ENCODE results near the gene TMCC3.

TMCC3 gene

GRCh38 chr12:94670075-94670474 lies 19.7 kb upstream of the TMCC3 start:
- H3K9me3 ChIP-seq (ENCODE audit: control insufficient read depth, low read length), result no peaks in the 10 kb centered on the region
- no peaks in the 10 kb centered on the region for H3K36me3 ChIP-seq (ENCODE audit: control insufficient read depth, insufficient read depth, low read length)
- no peak overlapping the region for H3K9ac ChIP-seq (ENCODE audit: low read length)
- H3K27me3 ChIP-seq (ENCODE audit: control insufficient read depth, insufficient read depth, low read length), result no peaks in the 10 kb centered on the region
- no peak overlapping the region for H3K4me3 ChIP-seq (ENCODE audit: low read length)
- H3K4me1 ChIP-seq (ENCODE audit: control insufficient read depth, insufficient read depth, low read length), result peaks cover 2% of the 10 kb centered on the region

- H3K9ac ChIP-seq (ENCODE audit: low read length), result no peak overlapping the region
- H3K9me3 ChIP-seq (ENCODE audit: control insufficient read depth, low read length), result no peaks in the 10 kb centered on the region
- H3K36me3 ChIP-seq (ENCODE audit: control insufficient read depth, insufficient read depth, low read length), result no peaks in the 10 kb centered on the region
- no peak overlapping the region for H3K4me3 ChIP-seq (ENCODE audit: low read length)
- no peaks in the 10 kb centered on the region for H3K4me1 ChIP-seq (ENCODE audit: control insufficient read depth, insufficient read depth, low read length)
- H3K27me3 ChIP-seq (ENCODE audit: control insufficient read depth, insufficient read depth, low read length), result no peaks in the 10 kb centered on the region
Measured at GRCh38 chr12:94667031-94667540, 16.7 kb upstream of the TMCC3 start.

- Histone ChIP-seq H3K36me3 (ENCODE audit: control insufficient read depth, insufficient read depth, low read length) (no peaks in the 10 kb centered on the region), H3K4me3 (ENCODE audit: low read length) (no peak overlapping the region), H3K4me1 (ENCODE audit: control insufficient read depth, insufficient read depth, low read length) (no peaks in the 10 kb centered on the region), H3K27me3 (ENCODE audit: control insufficient read depth, insufficient read depth, low read length) (no peaks in the 10 kb centered on the region), H3K9me3 (ENCODE audit: control insufficient read depth, low read length) (no peaks in the 10 kb centered on the region), H3K9ac (ENCODE audit: low read length) (no peak overlapping the region)
Measured at GRCh38 chr12:94666158-94666557, 15.8 kb upstream of the TMCC3 start.

- Histone ChIP-seq H3K4me3 (ENCODE audit: low read length) (no peak overlapping the region), H3K27me3 (ENCODE audit: control insufficient read depth, insufficient read depth, low read length) (no peaks in the 10 kb centered on the region), H3K36me3 (ENCODE audit: control insufficient read depth, insufficient read depth, low read length) (no peaks in the 10 kb centered on the region), H3K9ac (ENCODE audit: low read length) (no peak overlapping the region), H3K9me3 (ENCODE audit: control insufficient read depth, low read length) (no peaks in the 10 kb centered on the region), H3K4me1 (ENCODE audit: control insufficient read depth, insufficient read depth, low read length) (no peaks in the 10 kb centered on the region)
Measured at GRCh38 chr12:94663702-94664101, 13.3 kb upstream of the TMCC3 start.

- Histone ChIP-seq H3K27me3 (ENCODE audit: control insufficient read depth, insufficient read depth, low read length) (no peaks in the 10 kb centered on the region), H3K4me1 (ENCODE audit: control insufficient read depth, insufficient read depth, low read length) (no peaks in the 10 kb centered on the region), H3K36me3 (ENCODE audit: control insufficient read depth, insufficient read depth, low read length) (no peaks in the 10 kb centered on the region), H3K9me3 (ENCODE audit: control insufficient read depth, low read length) (no peaks in the 10 kb centered on the region), H3K4me3 (ENCODE audit: low read length) (no peak overlapping the region), H3K9ac (ENCODE audit: low read length) (no peak overlapping the region)
Measured at GRCh38 chr12:94663071-94663470, 12.7 kb upstream of the TMCC3 start.

- no peak overlapping the region for H3K4me3 ChIP-seq (ENCODE audit: low read length)
- no peaks in the 10 kb centered on the region for H3K36me3 ChIP-seq (ENCODE audit: control insufficient read depth, insufficient read depth, low read length)
- no peak overlapping the region for H3K9ac ChIP-seq (ENCODE audit: low read length)
- no peaks in the 10 kb centered on the region for H3K9me3 ChIP-seq (ENCODE audit: control insufficient read depth, low read length)
- H3K4me1 ChIP-seq (ENCODE audit: control insufficient read depth, insufficient read depth, low read length), result no peaks in the 10 kb centered on the region
- H3K27me3 ChIP-seq (ENCODE audit: control insufficient read depth, insufficient read depth, low read length), result no peaks in the 10 kb centered on the region
Measured at GRCh38 chr12:94660436-94660835, 10.1 kb upstream of the TMCC3 start.

GRCh38 chr12:94659346-94659930 lies 9.1 kb upstream of the TMCC3 start:
- Histone ChIP-seq H3K9ac (ENCODE audit: low read length) (no peak overlapping the region), H3K36me3 (ENCODE audit: control insufficient read depth, insufficient read depth, low read length) (no peaks in the 10 kb centered on the region), H3K4me3 (ENCODE audit: low read length) (no peak overlapping the region), H3K9me3 (ENCODE audit: control insufficient read depth, low read length) (no peaks in the 10 kb centered on the region), H3K4me1 (ENCODE audit: control insufficient read depth, insufficient read depth, low read length) (no peaks in the 10 kb centered on the region), H3K27me3 (ENCODE audit: control insufficient read depth, insufficient read depth, low read length) (no peaks in the 10 kb centered on the region)

GRCh38 chr12:94658931-94659330 lies 8.6 kb upstream of the TMCC3 start:
- Histone ChIP-seq H3K9ac (ENCODE audit: low read length) (no peak overlapping the region), H3K4me1 (ENCODE audit: control insufficient read depth, insufficient read depth, low read length) (no peaks in the 10 kb centered on the region), H3K9me3 (ENCODE audit: control insufficient read depth, low read length) (no peaks in the 10 kb centered on the region), H3K4me3 (ENCODE audit: low read length) (no peak overlapping the region), H3K36me3 (ENCODE audit: control insufficient read depth, insufficient read depth, low read length) (no peaks in the 10 kb centered on the region), H3K27me3 (ENCODE audit: control insufficient read depth, insufficient read depth, low read length) (no peaks in the 10 kb centered on the region)

GRCh38 chr12:94656556-94656955 lies 6.2 kb upstream of the TMCC3 start:
- Histone ChIP-seq H3K27me3 (ENCODE audit: control insufficient read depth, insufficient read depth, low read length) (no peaks in the 10 kb centered on the region), H3K9ac (ENCODE audit: low read length) (no peak overlapping the region), H3K36me3 (ENCODE audit: control insufficient read depth, insufficient read depth, low read length) (no peaks in the 10 kb centered on the region), H3K9me3 (ENCODE audit: control insufficient read depth, low read length) (no peaks in the 10 kb centered on the region), H3K4me1 (ENCODE audit: control insufficient read depth, insufficient read depth, low read length) (no peaks in the 10 kb centered on the region), H3K4me3 (ENCODE audit: low read length) (no peak overlapping the region)

GRCh38 chr12:94649349-94650142 lies 811 bp downstream of the TMCC3 start:
- Histone ChIP-seq H3K9ac (ENCODE audit: low read length) (peak overlapping the region; percentile 78), H3K4me1 (ENCODE audit: control insufficient read depth, insufficient read depth, low read length) (peaks cover 3% of the 10 kb centered on the region), H3K27me3 (ENCODE audit: control insufficient read depth, insufficient read depth, low read length) (no peaks in the 10 kb centered on the region), H3K4me3 (ENCODE audit: low read length) (peak overlapping the region; percentile 81), H3K9me3 (ENCODE audit: control insufficient read depth, low read length) (no peaks in the 10 kb centered on the region), H3K36me3 (ENCODE audit: control insufficient read depth, insufficient read depth, low read length) (no peaks in the 10 kb centered on the region)

- no peaks in the 10 kb centered on the region for H3K27me3 ChIP-seq (ENCODE audit: control insufficient read depth, insufficient read depth, low read length)
Measured at GRCh38 chr12:94648578-94648977, 1.8 kb downstream of the TMCC3 start.

GRCh38 chr12:94644141-94644979 lies 6.0 kb downstream of the TMCC3 start:
- Histone ChIP-seq H3K4me3 (ENCODE audit: low read length) (no peak overlapping the region), H3K4me1 (ENCODE audit: control insufficient read depth, insufficient read depth, low read length) (peaks cover 3% of the 10 kb centered on the region), H3K9me3 (ENCODE audit: control insufficient read depth, low read length) (no peaks in the 10 kb centered on the region), H3K27me3 (ENCODE audit: control insufficient read depth, insufficient read depth, low read length) (no peaks in the 10 kb centered on the region), H3K9ac (ENCODE audit: low read length) (peak overlapping the region; percentile 17), H3K36me3 (ENCODE audit: control insufficient read depth, insufficient read depth, low read length) (no peaks in the 10 kb centered on the region)

More at GRCh38 chr12:94648578-94648977, 1.8 kb downstream of the TMCC3 start:
- Histone ChIP-seq H3K4me3 (ENCODE audit: low read length) (no peak overlapping the region), H3K4me1 (ENCODE audit: control insufficient read depth, insufficient read depth, low read length) (peaks cover 3% of the 10 kb centered on the region), H3K36me3 (ENCODE audit: control insufficient read depth, insufficient read depth, low read length) (no peaks in the 10 kb centered on the region), H3K9ac (ENCODE audit: low read length) (no peak overlapping the region), H3K9me3 (ENCODE audit: control insufficient read depth, low read length) (no peaks in the 10 kb centered on the region)
